Type B pancreatic cell (in vitro differentiated cells): ENCODE data around the gene SLC35F3. TPM values are rescaled to one million over a fixed set of nuclear protein-coding genes. Genes with fewer than 3 reads are reported as not detected.

ENCODE experiments used
- DNase-seq: peaks from one replicate; pipeline ENCODE4 v3.0.0; 2021; ENCODE audit warnings: mixed read lengths; ENCODE audit not compliant: unreplicated experiment; ENCODE audit errors: extremely low spot score
- H3K27ac Mint-ChIP-seq: 2 replicates; pipeline ENCODE4 v1.8.0; 2021; ENCODE audit warnings: mild to moderate bottlenecking, mixed read lengths
- H3K27me3 Mint-ChIP-seq: 2 replicates; pipeline ENCODE4 v1.8.0; 2021; ENCODE audit warnings: mixed read lengths
- H3K36me3 Mint-ChIP-seq: 2 replicates; pipeline ENCODE4 v1.8.0; 2021; ENCODE audit warnings: mixed read lengths
- H3K4me1 Mint-ChIP-seq: one replicate; pipeline ENCODE4 v1.8.0; 2021; ENCODE audit warnings: mixed read lengths; ENCODE audit not compliant: unreplicated experiment
- H3K4me3 Mint-ChIP-seq: 2 replicates; pipeline ENCODE4 v1.8.0; 2021; ENCODE audit warnings: mild to moderate bottlenecking, mixed read lengths
- H3K9me3 Mint-ChIP-seq: 2 replicates; pipeline ENCODE4 v1.8.0; 2021; ENCODE audit warnings: mixed read lengths
- total RNA-seq: library from RNA; stranded (reverse); gene quantifications from 2 replicates; pipeline ENCODE4 v1.2.1, GENCODE V29; 2021; ENCODE audit warnings: low replicate concordance
- TF ChIP-seq, protein P1 (sequence below): fragments of 200-600 bp; sonication (generic); conservative IDR thresholded peaks from 2 replicates; pipeline ENCODE4 v1.5.0; 2021; ENCODE audit warnings: antibody characterized with exemption, mild to moderate bottlenecking

The SLC35F3 gene
- total RNA-seq, 1 donor from 2014 or later = 2.1 TPM

DNA sequence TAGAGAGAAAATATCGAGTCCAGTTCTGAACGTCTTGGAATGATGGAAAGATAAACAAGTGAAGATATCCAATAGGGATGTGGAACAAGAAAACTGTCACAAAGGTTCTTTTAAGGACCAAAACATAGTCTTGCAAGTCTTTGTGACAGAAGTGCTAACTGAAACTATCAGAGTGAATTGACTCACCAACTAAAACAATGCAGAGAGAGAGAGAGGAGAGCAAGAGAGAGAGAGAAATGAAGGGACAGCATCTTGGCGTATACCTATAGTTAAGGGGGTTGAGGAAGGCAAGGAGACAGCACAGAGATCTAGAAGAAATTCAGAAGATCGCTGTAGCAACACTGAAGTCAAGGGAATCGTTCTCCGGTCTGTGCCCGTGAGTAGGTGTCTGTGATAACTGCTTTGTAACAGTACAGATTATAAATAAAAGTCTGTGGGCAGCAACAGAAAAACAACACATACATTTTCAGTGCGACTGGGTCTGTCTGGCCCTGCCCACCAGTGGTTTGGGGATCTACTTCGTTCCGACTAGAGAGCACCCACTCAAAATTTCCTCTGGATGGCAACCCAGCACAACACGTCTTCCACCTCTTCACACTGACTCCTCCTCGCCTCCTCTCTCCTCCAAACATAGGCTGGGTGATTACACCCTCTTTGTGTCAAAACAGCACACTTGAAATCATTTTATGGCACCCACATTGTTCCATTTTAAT, 464.0 kb downstream of the SLC35F3 start:
- Mint-ChIP-seq H3K27me3 (peaks cover 32% of the 10 kb centered on the region), H3K9me3 (no peaks in the 10 kb centered on the region), H3K27ac (no peak overlapping the region), H3K4me3 (no peak overlapping the region), H3K4me1 (no peaks in the 10 kb centered on the region), H3K36me3 (no peaks in the 10 kb centered on the region)
- TF ChIP-seq, protein P1, sequence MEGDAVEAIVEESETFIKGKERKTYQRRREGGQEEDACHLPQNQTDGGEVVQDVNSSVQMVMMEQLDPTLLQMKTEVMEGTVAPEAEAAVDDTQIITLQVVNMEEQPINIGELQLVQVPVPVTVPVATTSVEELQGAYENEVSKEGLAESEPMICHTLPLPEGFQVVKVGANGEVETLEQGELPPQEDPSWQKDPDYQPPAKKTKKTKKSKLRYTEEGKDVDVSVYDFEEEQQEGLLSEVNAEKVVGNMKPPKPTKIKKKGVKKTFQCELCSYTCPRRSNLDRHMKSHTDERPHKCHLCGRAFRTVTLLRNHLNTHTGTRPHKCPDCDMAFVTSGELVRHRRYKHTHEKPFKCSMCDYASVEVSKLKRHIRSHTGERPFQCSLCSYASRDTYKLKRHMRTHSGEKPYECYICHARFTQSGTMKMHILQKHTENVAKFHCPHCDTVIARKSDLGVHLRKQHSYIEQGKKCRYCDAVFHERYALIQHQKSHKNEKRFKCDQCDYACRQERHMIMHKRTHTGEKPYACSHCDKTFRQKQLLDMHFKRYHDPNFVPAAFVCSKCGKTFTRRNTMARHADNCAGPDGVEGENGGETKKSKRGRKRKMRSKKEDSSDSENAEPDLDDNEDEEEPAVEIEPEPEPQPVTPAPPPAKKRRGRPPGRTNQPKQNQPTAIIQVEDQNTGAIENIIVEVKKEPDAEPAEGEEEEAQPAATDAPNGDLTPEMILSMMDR = no peak
- no peak for DNase-seq

GRCh38 chr1:234369033-234369430, 464.6 kb downstream of the SLC35F3 start:
- Mint-ChIP-seq H3K9me3 (no peaks in the 10 kb centered on the region), H3K27me3 (peaks cover 32% of the 10 kb centered on the region), H3K4me1 (peaks cover 2% of the 10 kb centered on the region), H3K27ac (no peak overlapping the region), H3K36me3 (no peaks in the 10 kb centered on the region), H3K4me3 (no peak overlapping the region)
- TF ChIP-seq, protein P1 = no peak
- DNase-seq = no peak

GRCh38 chr1:234369784-234370183, 465.3 kb downstream of the SLC35F3 start:
- peaks cover 9% of the 10 kb centered on the region for H3K4me1 Mint-ChIP-seq
- DNase-seq = no peak
- H3K36me3 Mint-ChIP-seq = no peaks in the 10 kb centered on the region
- no peaks in the 10 kb centered on the region for H3K9me3 Mint-ChIP-seq
- peak overlapping the region; percentile 48 for H3K27ac Mint-ChIP-seq
- peaks cover 32% of the 10 kb centered on the region for H3K27me3 Mint-ChIP-seq
- no peak overlapping the region for H3K4me3 Mint-ChIP-seq
- TF ChIP-seq, protein P1 = no peak

- no peaks in the 10 kb centered on the region for H3K9me3 Mint-ChIP-seq
- DNase-seq = no peak
- TF ChIP-seq, protein P1 = no peak
- H3K27ac Mint-ChIP-seq = no peak overlapping the region
- H3K36me3 Mint-ChIP-seq = peaks cover 7% of the 10 kb centered on the region
- peaks cover 13% of the 10 kb centered on the region for H3K4me1 Mint-ChIP-seq
- H3K27me3 Mint-ChIP-seq = peaks cover 24% of the 10 kb centered on the region
- no peak overlapping the region for H3K4me3 Mint-ChIP-seq
Observed at GRCh38 chr1:234371414-234371813, 466.9 kb downstream of the SLC35F3 start.

GRCh38 chr1:234372011-234372757, 467.7 kb downstream of the SLC35F3 start:
- no peak for DNase-seq

More at GRCh38 chr1:234372011-234372757, 467.7 kb downstream of the SLC35F3 start:
- Mint-ChIP-seq H3K27me3 (peaks cover 22% of the 10 kb centered on the region), H3K4me3 (peak overlapping the region; percentile 96), H3K36me3 (peaks cover 9% of the 10 kb centered on the region), H3K4me1 (peaks cover 15% of the 10 kb centered on the region), H3K27ac (peak overlapping the region; percentile 96), H3K9me3 (no peaks in the 10 kb centered on the region)
- TF ChIP-seq, protein P1 = no peak
